Activated T-cell treated with anti-CD3 and anti-CD28 coated beads for 4 hours (primary cell): ENCODE measurements around the gene SLCO2B1.

Source experiments
- DNase-seq: peaks from one replicate; pipeline ENCODE4 v3.0.0-alpha.2; 2020

Gene SLCO2B1

DNA sequence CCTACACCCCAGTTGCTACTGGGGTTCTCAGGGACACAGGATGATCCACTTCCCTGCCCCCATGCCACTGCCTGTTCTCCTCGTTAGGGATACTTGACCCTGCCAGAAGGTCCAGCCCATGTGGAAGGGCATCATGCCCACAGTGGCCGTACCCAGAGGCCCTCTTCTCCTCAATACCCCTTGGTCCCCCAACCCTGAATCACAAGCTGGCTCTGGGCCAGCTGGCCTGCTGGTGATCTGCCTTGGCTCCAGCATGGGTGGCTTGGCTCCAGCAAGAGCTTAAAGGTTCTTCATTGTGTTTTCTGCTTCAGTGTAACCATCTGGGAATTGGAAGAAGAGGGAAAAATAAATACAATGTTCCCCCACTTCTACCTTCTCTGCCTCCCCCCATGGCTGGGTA, 78.6 kb downstream of the SLCO2B1 start:
- DNase-seq, result no peak

DNA sequence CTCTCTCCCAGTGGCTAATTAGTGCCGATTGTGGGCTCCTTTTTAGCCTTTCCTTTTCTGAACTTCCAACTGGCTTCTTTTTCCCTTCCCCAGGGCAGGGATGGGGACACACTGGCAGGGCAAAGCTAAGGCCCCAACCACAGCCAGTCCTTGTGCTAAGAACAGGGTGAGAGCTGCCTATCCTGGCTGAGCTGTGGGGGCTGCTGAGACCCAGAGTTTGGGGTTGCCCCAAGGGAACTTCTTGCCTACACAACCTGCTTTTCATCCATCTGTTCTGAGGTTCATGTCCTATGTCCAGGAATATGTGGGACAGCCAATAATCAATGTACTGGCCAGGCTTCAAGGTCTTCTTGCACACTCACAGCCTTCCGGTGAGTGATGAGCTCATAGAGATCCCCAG, 79.7 kb downstream of the SLCO2B1 start:
- no peak for DNase-seq

DNA sequence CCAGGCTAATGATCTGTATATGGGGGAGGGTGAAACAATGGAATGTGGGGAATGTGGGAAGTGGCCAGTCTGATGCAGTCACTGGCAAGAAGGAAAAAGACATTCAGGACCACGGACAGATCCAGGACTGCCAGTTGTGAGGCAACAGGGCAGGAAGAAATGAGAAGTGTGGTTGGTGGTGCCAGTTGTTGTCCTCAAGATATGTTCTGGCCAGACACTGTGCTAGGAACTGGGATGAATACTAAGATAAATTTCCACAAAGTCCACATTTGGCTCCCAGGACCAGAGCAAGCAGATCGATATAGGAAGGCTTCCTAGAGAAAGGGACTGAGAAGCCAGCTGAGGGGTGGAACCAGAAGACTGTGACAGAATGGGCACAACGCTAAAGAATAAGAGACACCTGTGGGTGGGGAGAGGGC, 82.9 kb downstream of the SLCO2B1 start:
- DNase-seq, result no peak

GRCh38 chr11:75236062-75236461, 85.2 kb downstream of the SLCO2B1 start:
- DNase-seq, result no peak

DNA sequence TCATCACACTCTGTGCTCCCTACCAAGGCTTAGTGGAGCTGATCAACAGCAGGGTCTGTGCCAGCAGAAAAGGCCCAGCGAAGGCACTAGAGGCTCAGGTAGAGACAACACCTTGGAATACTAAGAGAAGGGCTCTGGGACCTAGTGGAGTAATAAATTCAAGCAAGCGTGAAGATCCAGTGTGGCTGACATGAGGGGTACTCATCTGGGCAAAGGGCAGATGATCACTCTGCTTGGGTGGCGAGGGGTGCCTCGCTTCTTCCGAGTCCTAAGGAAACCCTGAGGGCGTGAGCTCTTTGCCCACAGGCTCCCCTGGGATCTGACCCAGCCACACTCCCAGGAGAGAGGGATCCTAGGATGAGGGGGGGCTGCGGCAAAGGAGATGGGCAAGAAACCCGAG, 86.1 kb downstream of the SLCO2B1 start:
- DNase-seq, result no peak

DNA sequence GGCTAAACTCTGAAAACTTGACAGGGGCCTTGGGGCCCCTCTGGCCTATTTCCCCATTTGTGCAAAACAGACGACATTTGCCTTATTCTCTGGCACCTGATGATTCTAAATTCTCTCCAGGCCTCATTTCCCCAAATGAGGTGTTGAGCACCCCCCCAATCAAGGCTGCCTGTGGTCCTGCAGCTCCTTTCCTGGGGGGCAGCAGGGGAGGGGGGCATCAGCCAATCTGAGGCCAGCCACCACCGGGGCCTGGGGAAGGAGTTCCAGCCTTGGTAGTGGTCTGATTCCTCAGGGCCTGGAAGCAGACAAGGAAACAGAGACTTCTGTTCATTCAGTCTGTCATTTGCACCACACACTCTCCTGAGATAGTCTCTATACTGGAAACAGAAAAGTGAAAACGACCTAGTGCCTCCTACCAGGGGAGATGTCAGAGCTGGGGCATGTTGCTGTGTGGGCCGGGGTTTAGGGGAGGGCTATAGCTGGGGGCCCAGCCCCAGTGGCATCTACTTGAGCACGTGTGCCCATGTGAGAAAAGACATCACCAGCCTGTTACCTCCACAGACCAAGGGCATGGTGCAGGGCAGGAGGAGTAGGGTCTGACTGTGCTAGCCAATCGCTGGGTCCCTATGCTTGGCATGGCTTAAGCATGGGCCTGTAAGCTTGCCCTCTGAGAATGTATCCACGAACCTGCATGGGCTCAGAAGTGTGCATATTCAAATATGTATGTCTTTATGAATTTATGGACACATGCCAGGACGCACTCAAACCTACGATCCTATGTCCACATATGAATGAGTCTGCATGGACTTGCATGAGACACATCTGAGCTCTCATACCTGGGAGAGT, 87.9 kb downstream of the SLCO2B1 start:
- no peak for DNase-seq

DNA sequence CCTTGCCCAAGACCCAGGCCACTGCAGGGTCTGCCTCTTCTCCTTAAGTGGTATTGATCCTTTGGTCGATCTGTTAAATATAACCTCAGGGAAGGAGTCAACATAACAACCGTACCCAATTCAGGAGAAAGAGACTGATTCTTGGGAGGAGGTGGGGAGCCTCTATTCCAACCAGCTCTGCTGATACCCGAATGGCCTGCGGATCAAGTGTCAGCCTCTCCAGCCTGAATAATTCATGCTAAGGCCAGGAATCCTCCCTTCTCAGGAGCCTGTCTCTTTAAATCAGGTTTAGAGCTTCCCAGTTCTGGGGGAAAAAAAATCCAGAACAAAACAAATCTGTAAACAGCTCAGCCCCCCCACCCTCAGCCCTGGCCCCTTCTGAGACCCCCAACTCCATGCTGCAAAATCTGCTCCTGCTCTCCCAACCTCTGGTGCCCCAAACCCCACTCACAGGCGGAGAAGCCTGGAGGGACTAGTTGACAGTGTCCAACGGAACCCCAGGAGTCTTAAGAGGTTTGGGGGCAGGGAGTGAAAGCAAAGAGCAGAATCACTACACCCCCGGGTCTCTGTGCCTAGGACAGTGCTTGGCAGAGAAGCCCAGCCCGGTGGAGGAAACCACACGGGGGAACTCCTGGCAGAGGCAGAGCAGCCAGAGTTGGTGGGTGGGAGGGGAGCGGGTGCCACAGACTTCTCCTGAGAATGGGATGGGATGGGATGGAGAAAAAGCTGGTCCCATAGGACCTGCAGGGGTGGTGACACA, 88.8 kb downstream of the SLCO2B1 start:
- no peak for DNase-seq

DNA sequence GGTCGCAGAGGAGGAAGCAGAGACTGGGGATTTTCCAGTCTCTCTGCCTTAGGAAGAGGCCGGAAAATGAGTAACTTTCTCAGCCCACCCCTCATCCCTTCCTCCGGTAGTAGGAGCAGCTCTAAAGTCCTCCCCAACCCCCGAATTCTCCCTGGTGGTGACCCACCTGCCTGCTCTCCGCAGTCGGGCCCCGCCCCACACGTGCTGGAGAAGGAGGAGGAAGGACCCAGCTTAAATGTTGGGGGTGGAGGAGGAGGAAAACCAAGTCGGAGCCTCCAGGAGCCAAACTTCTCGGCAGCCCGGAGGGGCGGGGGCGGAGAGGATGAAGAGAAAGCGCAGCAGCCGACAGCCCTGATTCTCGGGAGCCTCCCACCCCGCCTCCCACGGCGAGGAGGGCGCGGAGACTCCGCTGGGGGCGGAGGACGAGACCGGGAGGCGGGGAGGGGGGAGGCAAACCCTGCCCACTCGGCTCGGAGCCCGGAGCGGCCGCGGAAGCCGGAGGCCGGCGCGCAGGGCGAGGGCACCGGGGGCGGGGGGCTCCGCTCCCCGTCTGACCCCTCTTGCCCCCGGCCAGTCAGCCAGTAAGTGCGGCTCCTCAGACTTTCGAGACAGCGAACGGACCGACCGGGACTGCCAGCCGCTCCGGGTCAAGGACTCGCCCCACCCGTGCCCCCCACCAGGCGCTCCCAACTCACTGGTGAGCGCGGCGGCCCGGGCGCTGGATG, 89.6 kb downstream of the SLCO2B1 start, which contains the start of gene TPBGL:
Gene TPBGL, plus strand, starts transcription at position 464 of the 725 bp plus-strand sequence. CDS start 276 bp downstream, outside the sequence.
- DNase-seq, result peak; percentile 33

GRCh38 chr11:75241036-75241905, 90.4 kb downstream of the SLCO2B1 start:
- DNase-seq, result peak; percentile 75

GRCh38 chr11:75241906-75242644, 91.2 kb downstream of the SLCO2B1 start:
- no peak for DNase-seq

GRCh38 chr11:75242722-75243600, 92.1 kb downstream of the SLCO2B1 start:
- no peak for DNase-seq

- no peak for DNase-seq
Measured at GRCh38 chr11:75244052-75244814, 93.3 kb downstream of the SLCO2B1 start.

GRCh38 chr11:75245356-75246005, 94.6 kb downstream of the SLCO2B1 start:
- no peak for DNase-seq

- DNase-seq, result no peak
Measured at GRCh38 chr11:75246006-75246670, 95.2 kb downstream of the SLCO2B1 start.

DNA sequence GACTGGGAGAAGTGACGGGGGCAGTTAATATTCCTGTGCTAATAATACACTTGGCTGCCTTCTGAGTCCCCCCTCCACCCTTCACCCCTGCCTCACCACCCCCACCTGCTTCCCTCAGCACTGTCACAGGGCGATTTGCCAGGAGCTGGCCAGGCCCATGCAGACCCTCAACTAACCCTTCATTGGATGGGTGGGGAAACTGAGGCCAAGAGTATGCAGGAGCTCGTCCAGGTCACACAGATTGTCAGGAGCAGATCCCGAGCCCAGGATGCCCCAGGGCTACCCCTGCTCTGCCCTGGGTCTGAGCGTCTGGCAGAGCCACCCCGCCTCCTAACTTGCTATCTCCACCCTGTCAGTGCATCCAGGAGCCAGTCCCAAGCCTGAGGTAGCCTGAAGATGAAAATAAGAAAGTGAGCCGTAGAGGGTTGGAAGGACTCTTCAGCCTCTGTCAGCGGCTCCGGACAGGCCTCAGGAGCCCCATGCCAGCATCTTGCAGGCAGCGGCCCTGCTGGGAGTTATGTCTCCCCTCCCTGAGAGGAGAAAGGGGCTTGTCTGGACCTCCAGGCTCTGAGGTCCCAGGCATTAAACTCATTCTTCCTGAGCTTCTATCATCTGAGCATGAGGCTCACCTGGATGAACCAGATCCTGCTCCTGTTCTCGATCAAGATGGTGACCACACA, 95.9 kb downstream of the SLCO2B1 start:
- no peak for DNase-seq

DNA sequence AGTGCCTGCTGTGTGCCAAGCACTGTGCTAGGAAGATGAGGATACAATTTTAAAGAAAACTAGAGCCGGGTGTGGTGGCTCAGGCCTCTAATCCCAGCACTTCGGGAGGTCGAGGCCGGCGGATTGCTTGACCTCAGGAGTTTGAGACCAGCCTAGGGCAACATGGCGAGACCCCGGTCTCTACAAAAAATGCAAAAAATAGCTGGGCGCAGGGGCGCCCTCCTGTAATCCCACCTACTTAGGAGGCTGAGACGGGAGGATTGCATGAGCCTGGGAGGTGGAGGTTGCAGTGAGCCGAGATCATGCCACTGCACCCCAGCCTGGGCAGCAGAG, 98.0 kb downstream of the SLCO2B1 start:
- DNase-seq, result no peak

GRCh38 chr11:75249704-75250103, 98.8 kb downstream of the SLCO2B1 start:
- no peak for DNase-seq

GRCh38 chr11:75254326-75254725, 103.4 kb downstream of the SLCO2B1 start:
- DNase-seq, result no peak
